GM13977 (cell line): ENCODE data around the gene WDR70.

ENCODE experiments used
- DNase-seq: peaks from one replicate; pipeline ENCODE4 v3.0.0; 2012; ENCODE audit warnings: low spot score
- in situ Hi-C: fragments of 300-500 bp; cut with MboI; formaldehyde crosslinking; loops from one replicate; pipeline ENCODE4 v1.12.0; 2022; ENCODE audit warnings: low sequenced_read_pairs, low pct_unique_long_range_greater_than_20kb, mixed read lengths, inconsistent platforms; ENCODE audit not compliant: unreplicated experiment
- TF ChIP-seq, protein P1 (sequence below): IDR thresholded peaks from 2 replicates; pipeline ENCODE4 v1.5.1; 2012; ENCODE audit warnings: mild to moderate bottlenecking, control low read depth; ENCODE audit not compliant: insufficient read depth; ENCODE audit errors: extremely low read depth, missing control alignments

Gene WDR70

GRCh38 chr5:37519807-37520206 lies 140.7 kb downstream of the WDR70 start:
- in situ Hi-C loops = no loop called here
- TF ChIP-seq, protein P1, sequence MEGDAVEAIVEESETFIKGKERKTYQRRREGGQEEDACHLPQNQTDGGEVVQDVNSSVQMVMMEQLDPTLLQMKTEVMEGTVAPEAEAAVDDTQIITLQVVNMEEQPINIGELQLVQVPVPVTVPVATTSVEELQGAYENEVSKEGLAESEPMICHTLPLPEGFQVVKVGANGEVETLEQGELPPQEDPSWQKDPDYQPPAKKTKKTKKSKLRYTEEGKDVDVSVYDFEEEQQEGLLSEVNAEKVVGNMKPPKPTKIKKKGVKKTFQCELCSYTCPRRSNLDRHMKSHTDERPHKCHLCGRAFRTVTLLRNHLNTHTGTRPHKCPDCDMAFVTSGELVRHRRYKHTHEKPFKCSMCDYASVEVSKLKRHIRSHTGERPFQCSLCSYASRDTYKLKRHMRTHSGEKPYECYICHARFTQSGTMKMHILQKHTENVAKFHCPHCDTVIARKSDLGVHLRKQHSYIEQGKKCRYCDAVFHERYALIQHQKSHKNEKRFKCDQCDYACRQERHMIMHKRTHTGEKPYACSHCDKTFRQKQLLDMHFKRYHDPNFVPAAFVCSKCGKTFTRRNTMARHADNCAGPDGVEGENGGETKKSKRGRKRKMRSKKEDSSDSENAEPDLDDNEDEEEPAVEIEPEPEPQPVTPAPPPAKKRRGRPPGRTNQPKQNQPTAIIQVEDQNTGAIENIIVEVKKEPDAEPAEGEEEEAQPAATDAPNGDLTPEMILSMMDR = no peak
- no peak for DNase-seq

GRCh38 chr5:37520811-37521210 lies 141.7 kb downstream of the WDR70 start:
- TF ChIP-seq, protein P1 = no peak
- in situ Hi-C loops = no loop called here
- no peak for DNase-seq

- TF ChIP-seq, protein P1 = no peak
- no peak for DNase-seq
- in situ Hi-C loops = no loop called here
These were observed 154.0 kb downstream of the WDR70 start for GRCh38 chr5:37532976-37533740.

DNA sequence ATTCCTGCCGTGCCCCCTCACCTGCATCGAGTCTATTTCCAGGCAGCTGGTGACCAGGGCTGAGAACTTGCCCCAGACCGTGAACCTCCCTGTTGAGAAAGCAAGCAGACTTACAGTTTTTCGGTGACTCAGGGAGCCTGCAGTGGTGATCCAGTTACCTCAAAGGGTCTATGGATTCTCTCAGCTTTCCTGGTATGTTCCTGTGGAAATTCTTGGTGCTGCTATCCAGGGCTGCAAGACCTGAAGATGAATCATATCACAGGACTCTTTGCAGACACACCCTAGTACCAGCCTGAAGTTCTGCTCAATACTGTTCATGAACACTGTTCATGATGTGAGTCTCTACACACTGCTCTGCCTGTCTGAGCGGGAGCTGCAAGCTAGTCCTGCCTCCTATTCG lies 154.7 kb downstream of the WDR70 start:
- TF ChIP-seq, protein P1 = no peak
- in situ Hi-C loops = no loop called here
- DNase-seq = no peak

DNA sequence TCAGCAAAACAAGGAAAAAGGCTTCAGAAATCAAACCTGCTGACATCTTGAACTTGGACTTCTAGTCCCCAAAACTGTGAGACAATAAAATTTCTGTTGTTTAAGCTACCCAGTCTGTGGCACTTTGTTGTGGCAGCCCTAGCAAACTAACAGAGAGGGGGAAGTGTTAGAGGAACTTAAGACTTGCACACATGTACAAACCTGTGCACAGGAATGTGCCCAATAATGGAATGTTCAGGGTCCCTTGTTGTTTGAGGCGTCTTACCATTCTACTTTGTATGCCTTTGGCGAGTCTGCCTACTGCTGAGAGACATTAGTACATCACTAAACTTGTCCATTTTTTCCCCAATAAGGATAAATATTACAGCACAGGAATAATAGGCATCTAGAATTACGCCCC lies 160.3 kb downstream of the WDR70 start:
- in situ Hi-C loops = no loop called here
- no peak for DNase-seq
- TF ChIP-seq, protein P1 = no peak

GRCh38 chr5:37543216-37543615 lies 164.1 kb downstream of the WDR70 start:
- in situ Hi-C loops = no loop called here
- TF ChIP-seq, protein P1 = no peak

More at GRCh38 chr5:37543216-37543615, 164.1 kb downstream of the WDR70 start:
- DNase-seq = no peak
